GM04504 (cell line): ENCODE measurements around the gene GLB1L3.
"Not testable (repeated sequence)": the region's sequence is repeated elsewhere in the genome, so short reads cannot be mapped to it uniquely, and the experiment has no call there.

Experiments used
- DNase-seq: peaks from one replicate; pipeline ENCODE4 v3.0.0-alpha.2; 2012; ENCODE audit warnings: low read depth

GLB1L3 gene

GRCh38 chr11:134313821-134314607, 37.8 kb downstream of the GLB1L3 start:
- DNase-seq, result no peak

DNA sequence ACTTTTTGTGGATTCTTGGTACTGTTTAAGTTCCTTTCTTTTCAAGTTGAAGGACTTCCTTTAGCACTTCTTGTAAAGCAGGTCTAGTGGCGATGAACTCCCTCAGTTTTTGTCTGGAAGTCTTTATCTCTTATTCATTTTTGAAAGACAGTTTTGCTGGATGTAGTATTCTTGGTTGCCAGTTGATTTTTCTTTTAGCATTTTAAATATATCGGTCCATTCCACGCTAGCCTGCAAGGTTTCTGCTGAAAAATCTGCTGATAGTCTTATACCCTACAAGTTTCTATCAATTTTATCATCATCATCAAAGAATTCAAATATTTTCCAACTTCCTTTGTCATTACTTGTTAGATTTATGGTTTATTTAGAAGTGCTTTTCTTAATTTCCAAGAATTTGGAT, 40.9 kb downstream of the GLB1L3 start:
- no peak for DNase-seq

- DNase-seq, result not testable (repeated sequence)
These were observed 45.2 kb downstream of the GLB1L3 start for GRCh38 chr11:134321373-134321772.

DNA sequence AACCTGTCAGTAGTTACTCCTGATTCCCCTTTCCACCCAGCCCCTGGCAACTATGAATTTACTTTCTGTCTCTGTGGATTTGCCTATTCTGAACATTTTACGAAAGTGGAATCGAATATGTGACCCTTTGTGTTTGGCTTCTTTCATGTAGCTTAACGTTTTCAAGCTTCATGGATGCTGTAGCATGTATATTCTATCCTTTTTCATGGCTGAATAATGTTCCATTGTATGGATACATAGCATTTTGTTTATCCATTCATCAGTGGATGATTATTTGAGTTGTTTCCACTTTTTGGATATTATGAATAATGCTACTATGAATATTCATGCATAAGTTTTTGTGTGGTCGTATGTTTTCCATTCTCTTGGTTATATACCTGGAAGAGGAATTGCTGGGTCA, 46.4 kb downstream of the GLB1L3 start:
- no peak for DNase-seq

GRCh38 chr11:134328433-134328832, 52.3 kb downstream of the GLB1L3 start:
- DNase-seq, result no peak

- no peak for DNase-seq
These were observed 54.6 kb downstream of the GLB1L3 start for GRCh38 chr11:134330611-134331353.

- DNase-seq, result no peak
These were observed 55.4 kb downstream of the GLB1L3 start, which contains the start of gene GLB1L2 for GRCh38 chr11:134331354-134332188. GLB1L2 (plus strand) TSS chr11:134331988; CDS start chr11:134332062, 74 bp downstream.

GRCh38 chr11:134332189-134332631, 56.0 kb downstream of the GLB1L3 start:
- DNase-seq, result no peak

DNA sequence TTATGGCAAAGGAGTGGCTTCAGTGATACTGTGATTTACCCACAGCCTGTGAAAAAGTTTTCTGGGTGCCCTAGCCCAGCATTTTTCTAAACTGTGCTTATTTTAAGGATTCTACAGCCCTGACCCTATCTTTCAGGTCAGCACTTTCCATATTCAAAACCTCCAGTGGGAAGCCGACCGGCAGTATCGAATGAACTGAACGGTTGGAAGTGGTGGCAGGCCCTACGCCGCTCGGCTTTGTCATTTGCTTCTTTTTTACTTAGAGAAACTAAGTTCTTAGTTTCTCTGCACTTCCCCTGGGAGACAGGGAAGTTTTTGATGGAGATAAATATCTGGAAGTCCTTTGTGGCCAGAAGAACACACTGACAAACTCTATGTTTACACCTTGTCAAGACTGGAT, 56.6 kb downstream of the GLB1L3 start:
- no peak for DNase-seq

- DNase-seq, result no peak
These were observed 57.1 kb downstream of the GLB1L3 start for GRCh38 chr11:134333312-134333711.

DNA sequence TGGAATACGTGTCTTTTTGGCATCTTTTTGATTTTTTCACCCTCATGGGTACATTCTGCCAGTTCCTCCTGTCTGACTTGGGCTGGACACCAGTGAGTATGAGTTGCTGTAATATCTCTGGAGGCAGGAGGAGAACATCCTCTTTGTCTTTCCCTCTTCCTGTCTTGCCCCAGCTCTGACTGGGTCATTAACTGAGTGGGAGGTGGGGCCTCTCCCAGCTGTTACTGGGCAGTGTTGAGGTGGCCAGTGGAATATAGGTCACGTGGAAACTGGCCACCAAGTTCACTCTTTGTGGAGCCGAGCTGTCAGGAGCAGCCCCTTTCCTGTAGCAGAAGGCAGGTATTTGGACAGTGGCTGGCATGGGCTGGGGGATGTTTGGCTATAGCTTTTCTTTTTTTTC, 57.8 kb downstream of the GLB1L3 start:
- no peak for DNase-seq

- no peak for DNase-seq
These were observed 58.8 kb downstream of the GLB1L3 start for GRCh38 chr11:134334796-134335571.

DNA sequence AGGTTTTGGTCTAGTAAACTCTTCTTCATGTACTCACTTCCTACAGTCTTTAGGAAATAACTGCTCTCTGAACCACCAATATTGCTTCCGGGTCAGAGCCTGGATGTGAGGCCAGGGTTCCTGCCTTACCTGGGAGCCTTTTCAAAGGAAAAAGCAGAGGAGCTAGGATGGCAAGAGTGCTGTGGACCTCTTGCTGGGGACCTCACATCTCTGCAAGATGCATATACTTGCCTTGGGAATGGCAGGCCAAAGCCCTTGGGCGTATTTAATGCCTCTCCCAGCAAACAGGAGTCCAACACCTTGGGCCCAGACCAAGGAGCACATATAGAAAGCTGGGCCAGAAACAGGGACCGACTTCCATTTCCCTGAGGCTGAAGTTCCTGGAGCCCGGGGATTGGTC, 60.9 kb downstream of the GLB1L3 start:
- no peak for DNase-seq

DNA sequence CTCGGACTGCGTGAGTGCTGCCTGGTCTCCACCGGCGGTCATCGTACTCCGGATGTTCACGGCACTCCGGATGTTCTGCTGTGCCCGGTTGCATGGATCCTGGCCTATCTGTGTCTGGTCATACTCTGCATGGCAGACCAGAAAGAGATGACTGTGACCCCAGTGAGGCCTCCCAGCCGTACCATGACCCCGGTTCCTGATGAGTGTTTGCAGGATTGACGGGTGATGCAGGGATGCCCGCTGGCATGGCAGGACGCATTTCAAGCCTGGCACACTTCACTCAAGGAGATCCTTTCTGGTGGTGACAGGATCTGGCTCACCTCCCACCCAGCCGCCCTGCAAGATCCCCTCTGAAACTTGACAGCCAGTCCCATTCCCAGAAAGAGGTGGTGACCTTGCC, 61.9 kb downstream of the GLB1L3 start:
- DNase-seq, result no peak

GRCh38 chr11:134338654-134339053, 62.5 kb downstream of the GLB1L3 start:
- no peak for DNase-seq

DNA sequence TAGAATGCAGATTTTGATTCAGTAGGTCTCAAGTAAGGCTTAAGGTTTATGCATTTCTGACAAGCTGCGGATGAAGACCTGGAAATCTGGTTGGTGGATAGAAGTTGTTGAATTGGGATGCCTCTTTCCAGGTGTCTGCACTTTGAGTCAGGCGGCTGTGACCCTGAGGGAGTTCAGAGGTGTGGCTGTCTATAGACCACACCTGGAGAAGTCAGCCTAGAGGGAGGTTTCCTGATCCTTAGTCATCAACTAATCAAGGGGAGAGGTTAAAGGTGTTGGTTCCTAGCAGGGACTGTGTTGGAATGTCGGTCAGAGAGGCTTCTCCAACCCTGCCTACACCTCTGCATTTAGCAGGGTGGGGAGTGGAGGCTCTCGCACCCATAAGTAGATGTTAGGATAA, 63.6 kb downstream of the GLB1L3 start:
- no peak for DNase-seq

GRCh38 chr11:134340354-134340964, 64.3 kb downstream of the GLB1L3 start:
- no peak for DNase-seq

GRCh38 chr11:134341805-134342571, 65.8 kb downstream of the GLB1L3 start:
- no peak for DNase-seq

GRCh38 chr11:134342572-134343340, 66.6 kb downstream of the GLB1L3 start:
- no peak for DNase-seq

DNA sequence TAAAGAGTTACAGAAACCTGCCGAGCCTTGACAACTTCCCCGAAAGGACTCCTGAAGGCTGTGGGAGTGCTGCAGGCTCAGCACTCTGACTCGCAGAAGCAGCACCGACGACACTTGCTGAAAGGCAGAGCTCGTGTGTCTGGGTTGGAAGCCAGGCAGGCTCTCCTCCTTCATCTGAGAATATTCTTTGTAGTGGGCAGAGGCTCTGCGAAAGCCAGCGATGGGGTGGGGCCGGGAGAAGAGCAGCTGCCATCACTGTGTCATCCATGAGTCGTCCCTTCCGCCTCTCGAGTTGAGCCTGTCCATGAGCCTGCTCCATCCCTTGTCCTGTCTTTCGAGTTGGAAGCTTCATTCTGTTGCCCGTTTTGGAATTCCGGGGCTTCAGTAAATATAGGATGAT, 67.5 kb downstream of the GLB1L3 start:
- no peak for DNase-seq
